Neural cell (in vitro differentiated cells): Measurements from ENCODE around the gene SLC6A11. TPM values are rescaled to one million over a fixed set of nuclear protein-coding genes. Genes with fewer than 3 reads are reported as not detected.

Experiments
- H2AFZ ChIP-seq: fragments of 200-600, 300-800 bp; sonication (generic), shearing (Covaris generic); 2 replicates; pipeline ENCODE4 v1.6.0; 2014; ENCODE audit warnings: low read depth, mild to moderate bottlenecking, antibody characterized with exemption, low read length, moderate library complexity
- H3F3A ChIP-seq: fragments of 200-600 bp; shearing (Covaris generic); 2 replicates; pipeline ENCODE4 v1.6.1; 2016; ENCODE audit warnings: mild to moderate bottlenecking, moderate library complexity, mixed read lengths, antibody characterized with exemption, low read length; ENCODE audit not compliant: insufficient read depth, poor library complexity, severe bottlenecking
- H3K27ac ChIP-seq: fragments of 200-600, 300-800 bp; sonication (generic), shearing (Covaris generic); 2 replicates; pipeline ENCODE4 v1.5.1; 2014; ENCODE audit warnings: mild to moderate bottlenecking, low read length, moderate library complexity
- H3K27me3 ChIP-seq: fragments of 300-800, 200-600 bp; sonication (generic), shearing (Covaris generic); 2 replicates; pipeline ENCODE4 v1.6.0; 2014; ENCODE audit warnings: mild to moderate bottlenecking, low read depth, low read length, moderate library complexity; ENCODE audit not compliant: insufficient read depth
- H3K36me3 ChIP-seq: fragments of 300-800, 200-600 bp; sonication (generic), shearing (Covaris generic); 2 replicates; pipeline ENCODE4 v1.5.1; 2014; ENCODE audit warnings: mild to moderate bottlenecking, antibody characterized with exemption, low read length, moderate library complexity; ENCODE audit not compliant: insufficient read depth
- H3K4me2 ChIP-seq: fragments of 300-800, 200-600 bp; sonication (generic), shearing (Covaris generic); 2 replicates; pipeline ENCODE4 v1.6.0; 2014; ENCODE audit warnings: mild to moderate bottlenecking, low read length
- H3K4me3 ChIP-seq: fragments of 300-800, 200-600 bp; sonication (generic), shearing (Covaris generic); 2 replicates; pipeline ENCODE4 v1.5.1; 2014; ENCODE audit warnings: mild to moderate bottlenecking, low read length, moderate library complexity
- H3K79me2 ChIP-seq: fragments of 200-600 bp; shearing (Covaris generic); replicated peaks from 2 replicates; pipeline ENCODE4 v1.6.0; 2014; ENCODE audit warnings: mild to moderate bottlenecking, low read length, moderate library complexity; ENCODE audit not compliant: insufficient read depth
- H3K9ac ChIP-seq: fragments of 300-800, 200-600 bp; sonication (generic), shearing (Covaris generic); 2 replicates; pipeline ENCODE4 v1.6.1; 2016; ENCODE audit warnings: mild to moderate bottlenecking, low read length, mixed read lengths
- H3K9me2 ChIP-seq: fragments of 200-600 bp; shearing (Covaris generic); 2 replicates; pipeline ENCODE4 v1.6.1; 2016; ENCODE audit warnings: mild to moderate bottlenecking, low read length, mixed read lengths; ENCODE audit not compliant: insufficient read depth
- H3K9me3 ChIP-seq: fragments of 200-600, 300-800 bp; sonication (generic), shearing (Covaris generic); 2 replicates; pipeline ENCODE4 v1.6.1; 2016; ENCODE audit warnings: mild to moderate bottlenecking, mixed run types, low read length, moderate library complexity, mixed read lengths
- H4K20me1 ChIP-seq: fragments of 200-600 bp; shearing (Covaris generic); 2 replicates; pipeline ENCODE4 v1.6.1; 2016; ENCODE audit warnings: mild to moderate bottlenecking, mixed run types; ENCODE audit not compliant: insufficient read depth
- EP300 ChIP-seq: fragments of 450-650 bp; conservative IDR thresholded peaks from 2 replicates; pipeline ENCODE4 v1.6.1; 2014; ENCODE audit warnings: antibody characterized with exemption, mild to moderate bottlenecking, moderate library complexity; ENCODE audit not compliant: poor library complexity, severe bottlenecking
- EZH2 ChIP-seq: fragments of 200-600, 300-800 bp; shearing (Covaris generic), sonication (generic); IDR thresholded peaks from 2 replicates; pipeline ENCODE4 v1.6.1; 2014; ENCODE audit warnings: antibody characterized with exemption, low read length, borderline replicate concordance, mild to moderate bottlenecking; ENCODE audit not compliant: insufficient read depth, poor library complexity, severe bottlenecking
- MXI1 ChIP-seq: fragments of 450-650 bp; conservative IDR thresholded peaks from 2 replicates; pipeline ENCODE4 v1.6.1; 2014; ENCODE audit warnings: antibody characterized with exemption, mild to moderate bottlenecking; ENCODE audit not compliant: poor library complexity, severe bottlenecking
- POLR2AphosphoS5 ChIP-seq: IDR thresholded peaks from 2 replicates; pipeline ENCODE4 v1.6.1; 2012
- RAD21 ChIP-seq: fragments of 450-650 bp; conservative IDR thresholded peaks from 2 replicates; pipeline ENCODE4 v1.6.1; 2014; ENCODE audit warnings: antibody characterized with exemption, mild to moderate bottlenecking, moderate library complexity
- REST ChIP-seq: IDR thresholded peaks from 2 replicates; pipeline ENCODE4 v1.6.1; 2012; ENCODE audit warnings: borderline replicate concordance
- SMC3 ChIP-seq: fragments of 450-650 bp; conservative IDR thresholded peaks from 2 replicates; pipeline ENCODE4 v1.6.1; 2014; ENCODE audit warnings: antibody characterized with exemption, mild to moderate bottlenecking, moderate library complexity; ENCODE audit not compliant: poor library complexity
- TAF1 ChIP-seq: IDR thresholded peaks from 2 replicates; pipeline ENCODE4 v1.6.1; 2012; ENCODE audit warnings: low read depth
- polyA plus RNA-seq: library from polyadenylated mRNA; depleted of rRNA; stranded (reverse); fragments of >200 nt; gene quantifications from 2 replicates; pipeline ENCODE4 v1.2.3, GENCODE V29; 2014
- TF ChIP-seq, protein P1 (sequence below): fragments of 450-650 bp; IDR thresholded peaks from 2 replicates; pipeline ENCODE4 v1.5.1; 2014; ENCODE audit warnings: antibody characterized with exemption, mild to moderate bottlenecking, moderate library complexity; ENCODE audit not compliant: poor library complexity, severe bottlenecking

The SLC6A11 gene
- polyA plus RNA-seq, 1 donor from 2014 or later: 4.2 TPM

- Histone ChIP-seq H3K27me3 (no peaks in the 10 kb centered on the region), H3K9ac (no peak overlapping the region), H3K9me3 (no peaks in the 10 kb centered on the region), H3K79me2 (no peaks in the 10 kb centered on the region), H3K9me2 (no peaks in the 10 kb centered on the region), H3K4me2 (no peak overlapping the region), H3K4me3 (no peak overlapping the region), H3K27ac (no peak overlapping the region), H4K20me1 (no peaks in the 10 kb centered on the region), H3K36me3 (no peaks in the 10 kb centered on the region), H2AFZ (no peak overlapping the region), H3F3A (no peaks in the 10 kb centered on the region)
- no peak for TF ChIP-seq SMC3
- no peak for TF ChIP-seq MXI1
- no peak for TF ChIP-seq RAD21
- TF ChIP-seq EP300: no peak
- TF ChIP-seq TAF1: no peak
These were observed 114.6 kb downstream of the SLC6A11 start for GRCh38 chr3:10930666-10931040.

DNA sequence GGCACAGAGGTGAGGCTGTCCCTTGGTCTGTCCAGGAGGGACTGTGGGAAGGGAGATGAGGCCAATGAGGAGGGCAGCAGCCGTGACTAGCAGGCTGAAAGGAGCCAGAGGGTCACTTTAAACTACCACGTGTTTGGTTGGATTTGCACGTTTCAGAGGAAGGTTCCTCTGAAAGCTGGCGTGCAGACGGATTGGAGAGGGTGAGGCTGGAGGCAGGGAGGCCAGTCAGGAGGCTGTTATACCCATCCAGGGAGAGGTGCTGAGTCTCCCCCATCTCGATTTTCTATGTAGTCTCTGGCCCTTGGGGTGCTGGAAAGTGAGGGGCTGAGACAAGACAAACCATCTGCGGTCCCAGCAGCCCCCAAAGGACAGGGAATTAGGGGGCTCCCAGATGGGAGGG lies 116.6 kb downstream of the SLC6A11 start:
- TF ChIP-seq, protein P1, sequence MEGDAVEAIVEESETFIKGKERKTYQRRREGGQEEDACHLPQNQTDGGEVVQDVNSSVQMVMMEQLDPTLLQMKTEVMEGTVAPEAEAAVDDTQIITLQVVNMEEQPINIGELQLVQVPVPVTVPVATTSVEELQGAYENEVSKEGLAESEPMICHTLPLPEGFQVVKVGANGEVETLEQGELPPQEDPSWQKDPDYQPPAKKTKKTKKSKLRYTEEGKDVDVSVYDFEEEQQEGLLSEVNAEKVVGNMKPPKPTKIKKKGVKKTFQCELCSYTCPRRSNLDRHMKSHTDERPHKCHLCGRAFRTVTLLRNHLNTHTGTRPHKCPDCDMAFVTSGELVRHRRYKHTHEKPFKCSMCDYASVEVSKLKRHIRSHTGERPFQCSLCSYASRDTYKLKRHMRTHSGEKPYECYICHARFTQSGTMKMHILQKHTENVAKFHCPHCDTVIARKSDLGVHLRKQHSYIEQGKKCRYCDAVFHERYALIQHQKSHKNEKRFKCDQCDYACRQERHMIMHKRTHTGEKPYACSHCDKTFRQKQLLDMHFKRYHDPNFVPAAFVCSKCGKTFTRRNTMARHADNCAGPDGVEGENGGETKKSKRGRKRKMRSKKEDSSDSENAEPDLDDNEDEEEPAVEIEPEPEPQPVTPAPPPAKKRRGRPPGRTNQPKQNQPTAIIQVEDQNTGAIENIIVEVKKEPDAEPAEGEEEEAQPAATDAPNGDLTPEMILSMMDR: no peak
- TF ChIP-seq MXI1 (no peak), EP300 (no peak), SMC3 (no peak), RAD21 (no peak), TAF1 (no peak), POLR2AphosphoS5 (no peak), EZH2 (no peak), REST (no peak)
- H3K27ac ChIP-seq: no peak overlapping the region
- no peaks in the 10 kb centered on the region for H3K27me3 ChIP-seq

DNA sequence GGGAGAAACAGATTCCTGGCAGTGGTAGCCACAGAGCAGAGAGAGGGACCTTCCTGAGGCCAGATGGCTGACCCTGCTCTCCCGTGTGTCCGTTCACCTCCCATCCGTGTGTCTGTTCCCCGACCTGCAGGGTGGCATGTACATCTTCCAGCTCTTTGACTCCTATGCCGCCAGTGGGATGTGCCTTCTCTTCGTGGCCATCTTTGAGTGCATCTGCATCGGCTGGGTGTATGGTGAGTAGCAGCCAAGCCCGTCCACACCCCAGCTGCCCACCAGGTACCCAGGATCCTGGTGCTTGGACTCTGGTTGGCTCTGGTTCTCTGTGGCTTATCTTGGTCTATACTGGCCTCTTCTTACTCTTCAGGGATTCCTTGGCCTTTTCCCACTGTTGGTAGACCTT lies 117.0 kb downstream of the SLC6A11 start:
- H4K20me1 ChIP-seq: no peaks in the 10 kb centered on the region
- no peak overlapping the region for H3K9ac ChIP-seq
- H3K79me2 ChIP-seq: no peaks in the 10 kb centered on the region
- H3K27me3 ChIP-seq: no peaks in the 10 kb centered on the region
- no peaks in the 10 kb centered on the region for H3F3A ChIP-seq
- H3K4me2 ChIP-seq: no peak overlapping the region
- no peak overlapping the region for H3K27ac ChIP-seq
- no peaks in the 10 kb centered on the region for H3K9me3 ChIP-seq
- H3K9me2 ChIP-seq: no peaks in the 10 kb centered on the region
- H3K36me3 ChIP-seq: no peaks in the 10 kb centered on the region
- TF ChIP-seq RAD21 (no peak), REST (no peak), TAF1 (no peak), POLR2AphosphoS5 (no peak), EP300 (no peak), EZH2 (no peak), SMC3 (no peak), MXI1 (no peak)
- TF ChIP-seq, protein P1: no peak
- no peak overlapping the region for H2AFZ ChIP-seq
- H3K4me3 ChIP-seq: no peak overlapping the region

More for the DNA sequence above, 116.6 kb downstream of the SLC6A11 start:
- no peaks in the 10 kb centered on the region for H3K9me2 ChIP-seq
- H3K4me2 ChIP-seq: no peak overlapping the region
- no peak overlapping the region for H3K4me3 ChIP-seq
- no peaks in the 10 kb centered on the region for H3F3A ChIP-seq
- no peaks in the 10 kb centered on the region for H3K9me3 ChIP-seq
- no peak overlapping the region for H2AFZ ChIP-seq
- no peaks in the 10 kb centered on the region for H3K36me3 ChIP-seq
- no peaks in the 10 kb centered on the region for H4K20me1 ChIP-seq
- no peak overlapping the region for H3K9ac ChIP-seq
- no peaks in the 10 kb centered on the region for H3K79me2 ChIP-seq
